ENCODE results near the gene PDGFD.

Gene PDGFD

GRCh38 chr11:104151404-104152204 lies 12.3 kb downstream of the PDGFD start:
- Histone ChIP-seq H3K4me3 (no peak overlapping the region), H3K36me3 (ENCODE audit: insufficient read depth, low read length) (no peaks in the 10 kb centered on the region), H3K9me3 (ENCODE audit: low read depth, low read length) (no peaks in the 10 kb centered on the region), H3K9ac (ENCODE audit: insufficient read length) (no peak overlapping the region), H3K27ac (peak overlapping the region; percentile 39; the same call in 1 of the 2 replicates)
- no peak for DNase-seq (ENCODE audit: low read depth, low spot score)
- TF ChIP-seq EZH2 (IDR thresholded peaks at IDR 0.05): no peak
- no peak for TF ChIP-seq FOXP2 (optimal IDR thresholded peaks at IDR 0.05; ENCODE audit: control extremely low read depth, extremely low read length, insufficient read depth)
- TF ChIP-seq POLR2AphosphoS5 (IDR thresholded peaks at IDR 0.05; ENCODE audit: borderline replicate concordance, low read depth, low read length): no peak

GRCh38 chr11:104148706-104149105 lies 15.2 kb downstream of the PDGFD start:
- TF ChIP-seq POLR2AphosphoS5 (IDR thresholded peaks at IDR 0.05; ENCODE audit: borderline replicate concordance, low read depth, low read length) (no peak), FOXP2 (optimal IDR thresholded peaks at IDR 0.05; ENCODE audit: control extremely low read depth, extremely low read length, insufficient read depth) (no peak), EZH2 (IDR thresholded peaks at IDR 0.05) (no peak)
- Histone ChIP-seq H3K4me3 (no peak overlapping the region), H3K27ac (no peak overlapping the region), H3K9me3 (ENCODE audit: low read depth, low read length) (no peaks in the 10 kb centered on the region), H3K9ac (ENCODE audit: insufficient read length) (no peak overlapping the region), H3K36me3 (ENCODE audit: insufficient read depth, low read length) (no peaks in the 10 kb centered on the region)
- DNase-seq (ENCODE audit: low read depth, low spot score): no peak

- peak overlapping the region; percentile 42; the same call in 1 of the 2 replicates for H3K27ac ChIP-seq
- peak overlapping the region; percentile 16; the same call in 1 of the 2 replicates for H3K4me3 ChIP-seq
- DNase-seq (ENCODE audit: low read depth, low spot score): no peak
- H3K9ac ChIP-seq (ENCODE audit: insufficient read length): no peak overlapping the region
- H3K9me3 ChIP-seq (ENCODE audit: low read depth, low read length): no peaks in the 10 kb centered on the region
- TF ChIP-seq EZH2 (IDR thresholded peaks at IDR 0.05) (no peak), FOXP2 (optimal IDR thresholded peaks at IDR 0.05; ENCODE audit: control extremely low read depth, extremely low read length, insufficient read depth) (no peak), POLR2AphosphoS5 (IDR thresholded peaks at IDR 0.05; ENCODE audit: borderline replicate concordance, low read depth, low read length) (no peak)
- H3K36me3 ChIP-seq (ENCODE audit: insufficient read depth, low read length): no peaks in the 10 kb centered on the region
Observed at GRCh38 chr11:104148074-104148473, 15.9 kb downstream of the PDGFD start.

- TF ChIP-seq POLR2AphosphoS5 (IDR thresholded peaks at IDR 0.05; ENCODE audit: borderline replicate concordance, low read depth, low read length) (no peak), EZH2 (IDR thresholded peaks at IDR 0.05) (no peak), FOXP2 (optimal IDR thresholded peaks at IDR 0.05; ENCODE audit: control extremely low read depth, extremely low read length, insufficient read depth) (no peak)
- no peak overlapping the region for H3K9ac ChIP-seq (ENCODE audit: insufficient read length)
- no peak overlapping the region for H3K27ac ChIP-seq
- no peaks in the 10 kb centered on the region for H3K9me3 ChIP-seq (ENCODE audit: low read depth, low read length)
- DNase-seq (ENCODE audit: low read depth, low spot score): no peak
- H3K4me3 ChIP-seq: no peak overlapping the region
- H3K36me3 ChIP-seq (ENCODE audit: insufficient read depth, low read length): no peaks in the 10 kb centered on the region
Observed at GRCh38 chr11:104146943-104147342, 17.0 kb downstream of the PDGFD start.

- TF ChIP-seq FOXP2 (optimal IDR thresholded peaks at IDR 0.05; ENCODE audit: control extremely low read depth, extremely low read length, insufficient read depth) (no peak), EZH2 (IDR thresholded peaks at IDR 0.05) (no peak), POLR2AphosphoS5 (IDR thresholded peaks at IDR 0.05; ENCODE audit: borderline replicate concordance, low read depth, low read length) (no peak)
Observed at GRCh38 chr11:104146421-104146820, 17.5 kb downstream of the PDGFD start.

GRCh38 chr11:104145062-104145461 lies 18.9 kb downstream of the PDGFD start:
- Histone ChIP-seq H3K27ac (no peak overlapping the region), H3K9ac (ENCODE audit: insufficient read length) (no peak overlapping the region), H3K9me3 (ENCODE audit: low read depth, low read length) (no peaks in the 10 kb centered on the region), H3K36me3 (ENCODE audit: insufficient read depth, low read length) (no peaks in the 10 kb centered on the region), H3K4me3 (no peak overlapping the region)
- no peak for TF ChIP-seq FOXP2 (optimal IDR thresholded peaks at IDR 0.05; ENCODE audit: control extremely low read depth, extremely low read length, insufficient read depth)
- no peak for DNase-seq (ENCODE audit: low read depth, low spot score)

More at GRCh38 chr11:104146421-104146820, 17.5 kb downstream of the PDGFD start:
- DNase-seq (ENCODE audit: low read depth, low spot score): no peak
- Histone ChIP-seq H3K9ac (ENCODE audit: insufficient read length) (no peak overlapping the region), H3K36me3 (ENCODE audit: insufficient read depth, low read length) (no peaks in the 10 kb centered on the region), H3K27ac (no peak overlapping the region), H3K4me3 (no peak overlapping the region), H3K9me3 (ENCODE audit: low read depth, low read length) (no peaks in the 10 kb centered on the region)

- TF ChIP-seq FOXP2 (optimal IDR thresholded peaks at IDR 0.05; ENCODE audit: control extremely low read depth, extremely low read length, insufficient read depth): no peak
- TF ChIP-seq EZH2 (IDR thresholded peaks at IDR 0.05): no peak
- TF ChIP-seq POLR2AphosphoS5 (IDR thresholded peaks at IDR 0.05; ENCODE audit: borderline replicate concordance, low read depth, low read length): no peak
- no peaks in the 10 kb centered on the region for H3K36me3 ChIP-seq (ENCODE audit: insufficient read depth, low read length)
- no peak for DNase-seq (ENCODE audit: low read depth, low spot score)
- no peaks in the 10 kb centered on the region for H3K9me3 ChIP-seq (ENCODE audit: low read depth, low read length)
- 0 out of 2 replicates have a peak overlapping the region, but pooled peaks have one; percentile 25 for H3K4me3 ChIP-seq
- 0 out of 2 replicates have a peak overlapping the region, but pooled peaks have one; percentile 7 for H3K27ac ChIP-seq
- no peak overlapping the region for H3K9ac ChIP-seq (ENCODE audit: insufficient read length)
Observed at GRCh38 chr11:104142698-104143097, 21.2 kb downstream of the PDGFD start.

- TF ChIP-seq POLR2AphosphoS5 (IDR thresholded peaks at IDR 0.05; ENCODE audit: borderline replicate concordance, low read depth, low read length) (no peak), FOXP2 (optimal IDR thresholded peaks at IDR 0.05; ENCODE audit: control extremely low read depth, extremely low read length, insufficient read depth) (no peak), EZH2 (IDR thresholded peaks at IDR 0.05) (no peak)
- Histone ChIP-seq H3K4me3 (no peak overlapping the region), H3K36me3 (ENCODE audit: insufficient read depth, low read length) (0 out of 2 replicates have a peak, but pooled peaks cover 3% of the 10 kb centered on the region), H3K27ac (no peak overlapping the region), H3K9ac (ENCODE audit: insufficient read length) (no peak overlapping the region), H3K9me3 (ENCODE audit: low read depth, low read length) (no peaks in the 10 kb centered on the region)
- no peak for DNase-seq (ENCODE audit: low read depth, low spot score)
Observed at GRCh38 chr11:104136861-104137260, 27.1 kb downstream of the PDGFD start.

Measured in SK-N-MC (cell line).